Measurements from ENCODE around the gene ARL6IP1.

- no peak for TF ChIP-seq CTCF (IDR thresholded peaks at IDR 0.05; ENCODE audit: low read length)
- TF ChIP-seq EZH2 (IDR thresholded peaks at IDR 0.05; ENCODE audit: borderline replicate concordance, low read length) = no peak
Measured at GRCh38 chr16:18792836-18793433, 8.4 kb downstream of the ARL6IP1 start.

All from OCI-LY1 (cell line).